ENCODE results near the gene SP4.

The SP4 gene

GRCh38 chr7:21448974-21449373, 21.1 kb downstream of the SP4 start:
- no peak for DNase-seq

DNA sequence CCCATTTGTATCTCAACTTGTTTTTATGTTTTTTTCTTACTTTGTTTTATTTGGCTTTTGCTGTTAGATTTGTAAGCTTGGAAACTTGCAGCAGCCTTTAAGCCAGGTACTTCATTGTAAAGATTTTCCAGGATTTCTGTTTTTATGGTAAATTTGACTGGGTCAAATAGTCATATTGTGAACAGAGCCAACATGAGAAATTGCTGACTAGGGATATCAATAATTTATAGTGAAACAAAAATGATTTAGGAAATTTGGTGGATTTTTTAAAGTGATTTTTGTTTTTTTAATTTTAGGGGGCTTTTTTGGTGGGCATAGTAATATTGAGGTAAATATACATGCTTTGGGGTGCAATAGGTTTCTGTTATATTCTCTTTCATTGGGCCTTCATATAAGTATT, 22.2 kb downstream of the SP4 start:
- no peak for DNase-seq

- DNase-seq: no peak
Measured at GRCh38 chr7:21450941-21451340, 23.1 kb downstream of the SP4 start.

- no peak for DNase-seq
Measured at GRCh38 chr7:21454182-21454581, 26.3 kb downstream of the SP4 start.

DNA sequence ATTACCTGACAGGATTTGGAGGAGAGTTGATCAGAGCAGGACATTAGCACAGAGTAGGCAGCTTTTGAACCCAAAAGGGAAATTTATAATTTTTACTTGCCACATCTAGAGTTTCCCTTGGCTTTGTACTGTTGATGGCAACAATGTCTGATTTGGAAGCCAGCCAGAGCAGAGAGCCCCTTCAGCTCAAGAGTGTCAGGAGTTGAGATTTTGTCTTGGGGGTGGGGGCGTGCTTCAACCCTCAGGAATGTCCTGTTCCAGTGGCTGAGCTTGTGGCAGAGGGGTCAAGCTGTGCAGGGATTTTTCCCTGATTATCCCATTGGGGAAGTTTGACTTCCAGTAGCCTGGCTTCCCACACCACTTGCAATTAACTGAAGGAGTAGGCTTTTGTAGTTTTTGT, 27.0 kb downstream of the SP4 start:
- no peak for DNase-seq

- DNase-seq: no peak
Measured at GRCh38 chr7:21461282-21461681, 33.4 kb downstream of the SP4 start.

- no peak for DNase-seq
Measured at GRCh38 chr7:21462081-21462480, 34.2 kb downstream of the SP4 start.

GRCh38 chr7:21463524-21463923, 35.6 kb downstream of the SP4 start:
- DNase-seq: no peak

- DNase-seq: no peak
Measured at GRCh38 chr7:21468969-21469368, 41.1 kb downstream of the SP4 start.

GRCh38 chr7:21469894-21470293, 42.0 kb downstream of the SP4 start:
- no peak for DNase-seq

GRCh38 chr7:21472029-21472428, 44.1 kb downstream of the SP4 start:
- no peak for DNase-seq

DNA sequence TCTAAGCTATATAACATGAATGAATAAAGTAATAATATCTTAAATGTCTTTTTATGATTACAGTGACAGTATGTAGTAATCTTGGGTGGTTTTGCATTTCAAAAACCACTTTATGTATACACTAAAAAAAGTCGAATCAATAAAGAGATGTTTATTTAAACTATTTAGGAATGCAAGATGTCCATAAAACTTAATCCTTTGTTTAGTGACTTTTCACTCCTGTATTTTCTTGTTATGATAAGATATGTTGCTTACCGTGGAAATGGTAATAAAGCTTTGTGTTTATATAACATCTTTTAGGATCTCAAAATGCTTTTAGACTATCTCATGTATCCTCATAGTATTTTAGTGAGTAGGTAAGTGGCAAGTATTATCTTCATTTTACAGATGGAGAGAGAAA, 48.5 kb downstream of the SP4 start:
- DNase-seq: no peak

DNA sequence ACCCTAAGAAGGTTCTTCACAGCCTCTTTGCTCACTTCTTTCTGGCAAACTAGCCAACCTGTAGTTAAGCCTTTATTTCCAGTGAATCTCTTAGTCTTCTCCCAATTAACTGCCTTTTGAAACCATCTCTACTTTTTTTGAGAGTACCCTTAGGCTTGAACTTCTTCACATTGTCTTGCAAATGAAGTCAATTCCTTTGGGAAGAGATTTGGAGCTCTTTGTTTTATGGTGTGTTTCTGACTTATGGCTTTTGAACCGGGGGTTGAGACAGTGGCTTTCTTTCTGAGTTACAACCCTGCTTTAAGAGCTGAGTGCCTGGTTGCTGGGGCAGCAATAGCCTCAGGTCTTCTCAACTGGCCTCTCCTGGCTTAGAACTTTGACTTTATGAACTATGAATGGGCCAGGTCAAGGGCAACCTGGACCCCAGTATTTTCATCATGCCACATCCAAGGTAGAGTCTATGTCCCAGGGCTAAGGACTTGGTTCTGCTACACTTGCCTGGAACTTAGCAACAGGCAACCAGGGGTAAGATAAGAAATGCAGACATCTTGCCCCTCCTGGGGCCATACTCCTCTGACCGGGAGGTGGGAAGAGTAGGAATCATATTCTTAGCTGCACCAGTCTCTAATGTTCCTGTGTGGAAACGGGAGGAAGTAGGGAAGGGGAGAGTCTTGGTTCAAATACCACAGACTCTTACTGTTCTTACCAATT, 53.0 kb downstream of the SP4 start:
- DNase-seq: no peak

GRCh38 chr7:21486511-21486910, 58.6 kb downstream of the SP4 start:
- DNase-seq: no peak

GRCh38 chr7:21495731-21496130, 67.8 kb downstream of the SP4 start:
- no peak for DNase-seq

- DNase-seq: no peak
Measured at GRCh38 chr7:21497072-21497471, 69.2 kb downstream of the SP4 start.

DNA sequence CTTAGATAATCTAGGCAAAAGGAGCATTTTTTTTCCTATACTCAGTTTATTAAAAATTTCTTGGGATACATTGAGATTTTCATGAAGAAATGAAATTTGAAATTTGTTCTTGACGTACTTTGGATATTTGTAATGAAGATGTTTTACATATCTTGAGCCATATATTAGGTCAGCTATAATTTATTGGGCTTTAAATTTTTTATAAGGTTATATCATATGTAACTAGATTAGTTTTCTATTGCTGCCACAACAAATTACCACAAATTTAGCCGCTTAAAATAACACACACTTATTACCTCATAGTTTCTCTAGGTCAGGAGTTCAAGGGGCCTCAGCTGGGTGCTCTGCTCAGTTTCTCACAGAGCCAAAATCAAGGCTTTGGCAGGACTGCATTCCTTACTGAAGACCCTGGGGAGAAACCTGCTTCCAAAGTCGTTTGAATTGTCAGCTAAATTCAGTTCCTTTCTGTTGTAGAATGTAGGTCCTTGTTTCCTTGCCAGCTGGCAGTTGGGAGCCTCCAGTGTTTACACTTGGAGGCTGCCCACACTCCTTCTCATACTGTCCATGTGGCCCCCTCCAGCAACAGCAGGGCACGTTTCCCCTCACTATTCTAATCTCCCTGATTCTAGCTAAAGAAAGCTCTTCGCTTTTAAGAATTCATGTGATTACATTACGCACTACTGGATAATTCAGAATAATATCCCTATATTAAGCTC, 72.4 kb downstream of the SP4 start:
- DNase-seq: no peak

DNA sequence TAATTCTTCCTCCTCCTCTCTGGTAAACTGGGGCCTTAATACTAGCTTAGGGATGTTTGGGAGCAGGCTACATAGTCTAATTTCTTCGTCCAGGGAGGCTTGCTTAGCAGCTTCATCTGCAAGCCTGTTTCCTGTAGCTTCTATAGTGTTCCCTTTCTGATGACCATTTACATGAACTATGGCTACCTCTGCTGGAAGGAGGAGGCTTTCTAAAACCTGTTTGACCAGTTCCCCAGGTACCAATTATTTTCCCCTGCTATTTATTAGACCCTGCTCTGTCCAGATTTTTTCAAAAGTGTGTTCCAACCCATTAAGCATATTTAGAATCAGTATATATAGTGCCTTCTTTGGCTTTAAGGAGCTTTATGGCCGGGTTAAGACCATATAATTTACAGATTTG, 76.1 kb downstream of the SP4 start:
- no peak for DNase-seq

DNA sequence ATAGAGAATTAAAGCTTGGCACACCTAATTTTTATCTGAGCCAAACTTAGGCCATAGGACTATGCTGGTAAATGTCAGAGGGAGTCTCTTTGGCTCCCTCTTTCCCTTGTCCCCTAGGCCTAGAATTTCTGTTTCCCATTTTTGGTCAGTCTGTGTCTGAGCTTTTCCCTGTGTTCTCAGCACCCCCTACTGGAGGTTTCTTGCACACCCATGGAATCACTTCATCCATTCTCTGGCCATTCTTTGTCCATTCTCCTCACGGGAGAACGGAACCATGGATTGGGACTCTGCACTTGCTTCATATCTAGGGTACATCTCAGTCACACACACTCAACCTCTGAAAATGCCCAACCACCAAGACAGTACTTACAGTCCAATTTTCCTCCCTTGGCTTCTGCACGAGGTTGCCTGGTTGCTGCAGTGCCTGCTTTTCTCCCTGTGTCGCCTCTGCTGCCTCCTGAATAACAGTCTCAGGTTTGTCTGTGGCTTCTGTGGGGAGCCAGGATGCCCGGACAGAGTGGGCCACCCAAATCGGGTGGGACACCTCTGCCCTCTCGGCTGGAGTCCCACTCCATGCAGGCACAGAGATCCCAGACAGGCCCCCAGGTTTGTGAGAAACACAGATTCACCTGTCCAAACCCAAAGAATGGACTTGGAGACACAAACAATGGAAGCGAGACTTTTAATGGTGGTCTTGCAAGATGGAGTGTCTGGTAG, 79.9 kb downstream of the SP4 start:
- no peak for DNase-seq

DNA sequence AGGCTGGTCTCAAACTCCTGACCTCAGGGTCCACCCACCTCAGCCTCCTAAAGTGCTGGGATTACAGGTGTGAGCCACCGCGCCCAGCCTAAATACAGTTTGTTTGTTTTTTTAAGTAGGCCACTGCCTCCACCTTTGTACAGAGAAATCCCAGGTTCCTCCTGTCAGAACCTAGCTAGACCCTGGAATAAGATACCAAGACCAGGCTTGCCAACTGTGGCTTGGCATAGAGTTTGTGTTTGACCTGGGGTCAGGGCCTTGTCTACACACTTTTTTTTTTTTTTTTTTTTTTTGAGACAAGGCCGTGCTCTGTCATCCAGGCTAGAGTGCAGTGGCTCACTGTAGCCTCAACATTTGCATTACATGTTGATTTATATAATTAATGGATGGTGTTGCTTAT, 80.7 kb downstream of the SP4 start:
- no peak for DNase-seq

GRCh38 chr7:21514062-21514461, 86.2 kb downstream of the SP4 start:
- DNase-seq: no peak

- no peak for DNase-seq
Measured at GRCh38 chr7:21524680-21525079, 96.8 kb downstream of the SP4 start.

DNA sequence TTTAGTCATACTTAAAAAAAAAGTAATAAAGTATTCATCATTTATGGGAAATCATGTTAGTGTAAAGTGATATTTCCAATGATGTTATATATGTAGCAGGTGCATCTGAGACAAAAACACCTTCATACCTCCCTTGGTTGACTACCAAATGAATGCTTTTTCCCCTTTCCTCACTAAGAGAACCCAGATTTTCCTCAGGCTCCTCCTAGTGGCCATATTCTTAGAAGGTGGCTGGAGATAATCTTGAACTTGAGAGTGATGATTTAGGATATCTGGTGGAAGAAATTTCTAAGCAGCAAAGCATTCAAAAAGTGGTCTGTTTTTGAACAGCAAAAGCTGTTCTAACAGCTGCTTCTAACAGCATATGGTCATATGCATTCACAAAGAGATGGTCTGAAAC, 98.1 kb downstream of the SP4 start:
- DNase-seq: no peak

DNA sequence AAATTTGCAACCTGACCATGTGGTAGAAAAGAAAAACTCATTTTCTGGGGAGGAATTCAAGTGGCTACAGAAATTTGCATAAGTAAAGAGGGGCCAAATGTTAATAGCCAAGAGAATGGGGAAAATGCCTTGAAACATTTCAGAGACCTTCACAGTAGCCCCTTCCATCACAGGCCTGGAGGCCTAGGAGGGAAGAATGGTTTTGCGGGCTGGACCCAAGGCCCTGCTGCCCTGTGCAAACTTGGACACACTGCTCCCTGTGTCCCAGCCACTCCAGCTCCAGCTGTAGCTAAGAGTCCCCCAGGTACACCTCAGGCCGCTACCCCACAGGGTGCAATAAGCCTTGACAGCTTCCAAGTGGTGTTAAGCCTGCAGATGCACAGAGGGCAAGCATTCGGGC, 98.6 kb downstream of the SP4 start:
- no peak for DNase-seq
